ENCODE data around the gene DNAH1. TPM values are rescaled to one million over a fixed set of nuclear protein-coding genes. Genes with fewer than 3 reads are reported as not detected.
A peak's percentile ranks its signal among the peaks of the same experiment; 100 is the strongest.

Gene DNAH1
- total RNA-seq, 1 donor from 2014 or later: 2.3 TPM

DNA sequence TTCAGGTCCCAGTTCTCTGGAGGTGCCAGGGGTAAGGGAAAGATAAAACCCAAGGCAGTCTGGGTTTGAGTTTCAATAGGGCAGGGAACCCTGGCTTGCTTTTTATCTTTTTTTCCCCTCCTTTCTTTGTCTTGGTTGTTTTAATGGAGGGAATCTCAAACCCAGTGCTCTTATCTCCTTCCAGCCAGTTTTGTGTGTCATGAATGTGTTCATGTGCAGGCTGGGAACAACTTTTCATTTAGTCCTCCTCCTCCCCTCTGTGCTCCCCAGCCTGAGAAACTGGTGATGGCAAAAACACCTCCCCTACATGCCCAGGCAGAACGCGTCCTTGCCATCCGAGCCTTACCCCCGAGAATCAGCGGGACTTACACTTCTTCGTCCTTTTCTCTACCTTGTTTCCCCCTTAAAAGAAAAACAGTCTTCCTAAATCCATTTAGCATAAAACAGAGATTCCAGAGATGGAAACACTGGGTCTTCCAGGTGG is 117.9 kb downstream of the DNAH1 start:
- no peak for DNase-seq (ENCODE audit: low read depth)

DNA sequence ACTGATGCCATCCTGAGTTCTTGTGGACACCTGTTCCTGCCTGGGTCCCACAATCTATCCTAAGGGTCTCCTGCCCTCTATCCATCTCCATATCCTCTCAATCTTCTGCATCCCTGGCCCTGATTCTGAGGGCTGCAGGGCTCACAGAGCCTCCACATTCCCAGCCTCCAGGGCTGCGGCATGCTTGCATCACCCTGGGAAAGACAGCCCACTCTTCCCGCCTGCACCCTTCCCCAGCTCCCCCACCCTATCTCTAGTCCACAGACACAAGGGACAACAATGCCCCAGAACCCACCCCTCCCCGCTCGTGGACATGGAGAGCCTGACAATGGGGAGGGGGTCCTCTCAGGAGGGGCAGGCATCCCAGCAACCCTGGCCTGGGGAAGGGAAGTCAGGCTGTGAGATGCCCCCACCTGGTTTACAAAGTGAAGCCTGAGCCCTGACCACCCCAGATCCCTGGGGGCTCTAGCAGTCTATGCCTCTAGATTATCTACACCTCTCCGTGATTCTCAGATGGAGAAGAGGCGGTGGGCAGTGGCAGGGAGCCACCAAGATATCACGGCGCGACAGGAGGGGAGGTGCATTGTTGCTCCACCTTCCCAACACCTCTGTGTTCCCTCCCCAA is 118.5 kb downstream of the DNAH1 start:
- no peak for DNase-seq (ENCODE audit: low read depth)

DNA sequence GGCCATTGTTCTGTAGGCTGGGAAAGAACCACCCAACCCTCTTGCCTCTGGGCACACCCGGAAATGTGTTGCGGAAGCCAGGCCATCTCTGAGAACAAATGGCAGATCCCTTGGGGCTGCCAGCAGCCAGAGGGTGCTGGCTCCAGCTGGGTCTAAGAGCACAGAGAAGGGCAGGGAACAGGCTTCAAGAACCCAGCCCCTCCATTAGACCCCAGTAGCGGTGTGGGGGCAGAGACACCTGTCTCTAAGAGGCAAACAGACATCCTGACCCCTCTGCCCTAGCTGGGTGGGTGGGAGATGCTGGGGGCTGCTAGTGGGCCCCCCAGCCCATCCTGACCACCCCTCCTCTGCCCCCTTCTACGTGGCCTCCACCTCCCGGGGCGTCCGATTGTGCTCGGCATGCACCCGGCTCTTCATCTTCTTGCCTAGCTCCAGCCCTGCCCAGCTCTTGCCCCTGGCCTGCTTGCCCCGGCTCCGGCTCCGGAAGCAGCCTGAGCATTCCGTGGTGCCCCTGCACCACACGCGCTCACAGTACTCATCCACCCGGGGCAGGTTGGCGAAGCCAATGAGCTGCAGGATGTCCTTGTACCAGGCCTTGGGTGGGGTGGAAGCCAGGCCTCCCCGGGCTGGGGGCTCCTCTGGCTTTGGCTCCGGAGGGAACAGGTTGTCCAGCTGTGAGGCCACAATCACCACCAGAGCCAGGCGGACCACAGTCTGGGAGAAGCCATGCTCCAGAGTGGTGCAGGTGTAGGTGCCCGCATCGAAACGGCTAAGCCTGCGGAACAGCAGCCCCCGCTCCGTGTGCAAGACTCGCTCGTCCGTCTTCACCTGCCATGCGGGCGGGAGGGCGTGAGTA is 119.4 kb downstream of the DNAH1 start:
- DNase-seq (ENCODE audit: low read depth): no peak

DNA sequence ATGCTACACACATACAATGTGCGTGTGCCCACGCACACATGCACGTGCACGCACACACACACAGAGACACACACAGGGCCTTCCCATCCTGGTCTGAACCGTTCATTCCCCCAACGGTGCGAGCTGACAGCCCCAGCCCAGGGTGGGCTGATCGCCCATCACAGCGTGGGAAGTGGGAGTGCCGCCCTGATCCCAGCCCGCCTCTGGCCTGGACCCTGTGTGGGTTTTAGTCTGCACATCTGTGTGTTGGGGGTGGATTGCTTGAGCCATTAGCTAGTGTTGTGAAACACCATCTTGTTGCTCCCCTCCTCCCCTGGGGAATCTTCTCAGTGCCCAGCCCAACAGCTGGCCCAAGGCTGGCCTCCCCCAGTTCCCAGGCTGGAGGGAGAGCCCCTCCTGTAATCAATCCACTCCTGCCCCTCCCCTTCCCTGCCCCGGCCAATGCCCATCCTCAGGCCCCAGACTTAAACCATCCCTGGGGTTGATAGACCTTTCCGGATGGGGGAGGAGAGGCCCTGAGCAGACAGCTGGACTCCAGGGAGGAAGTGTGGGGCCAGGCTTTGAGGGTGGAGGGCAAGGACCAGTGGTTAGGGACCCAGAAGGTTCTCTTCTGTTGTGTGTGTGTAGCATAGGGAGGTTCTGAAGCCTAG is 120.5 kb downstream of the DNAH1 start:
- no peak for DNase-seq (ENCODE audit: low read depth)

DNA sequence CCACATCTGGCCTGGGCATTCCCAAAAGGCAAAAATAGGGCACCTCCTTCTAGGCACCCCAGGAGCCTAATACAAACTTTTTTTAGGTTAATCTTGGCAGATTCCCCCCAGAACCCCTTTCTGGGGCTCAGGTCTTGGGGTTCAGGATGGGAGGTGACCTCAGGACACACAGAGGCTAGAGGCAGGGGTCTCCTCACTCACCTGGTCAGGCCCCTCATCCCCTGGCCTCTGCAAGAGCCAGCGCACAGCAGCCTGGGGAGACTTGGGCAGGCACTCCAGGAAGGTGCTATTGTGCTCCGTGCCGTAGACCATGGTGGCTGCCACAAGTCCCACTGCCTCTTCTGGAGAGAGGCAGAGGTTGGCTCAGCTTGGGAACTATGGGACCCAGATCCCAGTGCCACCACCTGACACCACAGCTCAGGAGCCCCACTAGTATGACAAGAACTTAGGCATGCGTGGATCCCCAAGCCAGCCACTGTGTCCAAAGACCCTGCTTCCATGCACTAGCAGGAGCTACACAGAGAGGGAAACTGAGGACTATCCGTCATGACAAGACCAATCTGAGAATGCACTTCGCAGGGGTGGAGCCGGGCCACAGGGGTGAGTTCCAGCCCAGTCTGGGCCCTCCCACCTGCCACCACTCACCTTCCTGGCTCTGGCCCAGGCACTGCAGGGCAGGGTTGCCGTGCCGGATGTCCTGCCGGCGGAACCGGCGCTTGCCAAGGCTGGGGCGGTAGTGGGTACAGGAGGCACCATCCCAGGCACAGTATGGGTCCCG is 121.4 kb downstream of the DNAH1 start:
- DNase-seq (ENCODE audit: low read depth): no peak

DNA sequence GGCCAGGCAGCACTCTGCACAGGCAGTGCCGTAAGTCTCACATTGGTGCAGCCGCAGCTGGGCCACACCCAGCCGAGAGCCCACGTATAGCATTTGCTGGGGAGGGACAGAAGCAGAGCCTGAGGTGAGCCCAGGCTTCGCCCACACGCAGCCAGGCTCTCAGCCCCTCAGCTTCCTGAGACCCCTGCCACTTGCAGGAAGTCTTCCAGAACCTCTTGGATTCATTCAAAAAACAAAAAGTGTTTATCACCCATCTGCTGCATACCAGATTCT is 121.9 kb downstream of the DNAH1 start:
- DNase-seq (ENCODE audit: low read depth): no peak

DNA sequence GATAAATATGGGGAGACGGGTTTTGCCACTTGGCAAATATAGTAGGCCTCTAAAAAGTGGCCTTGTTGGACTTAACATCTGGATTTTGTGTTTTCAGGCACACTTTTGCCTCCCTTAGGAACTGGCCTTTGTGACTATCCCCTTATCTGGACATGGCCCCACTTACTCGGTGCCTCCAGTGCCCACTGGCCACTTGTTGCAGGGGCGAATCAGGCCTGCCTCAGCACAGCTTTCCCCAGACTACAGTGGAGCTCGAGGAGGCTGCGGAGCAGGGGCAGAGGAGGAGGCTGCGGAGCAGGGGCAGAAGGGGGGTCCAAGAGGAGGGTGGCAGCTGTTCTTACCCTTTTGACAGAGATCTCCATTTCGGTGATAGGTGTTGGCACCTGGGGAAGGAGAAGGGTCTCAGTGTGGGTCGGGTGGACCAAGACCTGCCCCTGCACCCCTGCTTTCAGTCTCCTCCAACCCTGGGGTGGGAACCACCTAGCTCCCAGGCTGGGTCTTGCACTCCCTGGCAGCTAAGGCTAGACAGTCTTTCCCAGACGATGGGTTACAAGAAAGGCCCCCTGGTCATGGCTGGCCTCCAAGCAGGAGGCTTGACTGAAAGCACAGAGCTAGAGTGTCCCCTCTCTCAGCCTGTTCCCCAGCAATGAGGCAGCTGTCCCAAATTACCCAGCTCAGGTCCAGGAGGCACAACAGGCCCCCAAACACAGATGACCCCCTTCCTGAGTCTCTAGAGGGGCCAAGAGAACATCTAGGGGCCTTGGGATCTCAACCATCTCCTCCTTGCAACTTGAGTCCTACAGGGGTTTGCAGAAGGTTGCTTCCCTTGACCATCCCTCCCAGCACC is 122.7 kb downstream of the DNAH1 start:
- DNase-seq (ENCODE audit: low read depth): no peak

DNA sequence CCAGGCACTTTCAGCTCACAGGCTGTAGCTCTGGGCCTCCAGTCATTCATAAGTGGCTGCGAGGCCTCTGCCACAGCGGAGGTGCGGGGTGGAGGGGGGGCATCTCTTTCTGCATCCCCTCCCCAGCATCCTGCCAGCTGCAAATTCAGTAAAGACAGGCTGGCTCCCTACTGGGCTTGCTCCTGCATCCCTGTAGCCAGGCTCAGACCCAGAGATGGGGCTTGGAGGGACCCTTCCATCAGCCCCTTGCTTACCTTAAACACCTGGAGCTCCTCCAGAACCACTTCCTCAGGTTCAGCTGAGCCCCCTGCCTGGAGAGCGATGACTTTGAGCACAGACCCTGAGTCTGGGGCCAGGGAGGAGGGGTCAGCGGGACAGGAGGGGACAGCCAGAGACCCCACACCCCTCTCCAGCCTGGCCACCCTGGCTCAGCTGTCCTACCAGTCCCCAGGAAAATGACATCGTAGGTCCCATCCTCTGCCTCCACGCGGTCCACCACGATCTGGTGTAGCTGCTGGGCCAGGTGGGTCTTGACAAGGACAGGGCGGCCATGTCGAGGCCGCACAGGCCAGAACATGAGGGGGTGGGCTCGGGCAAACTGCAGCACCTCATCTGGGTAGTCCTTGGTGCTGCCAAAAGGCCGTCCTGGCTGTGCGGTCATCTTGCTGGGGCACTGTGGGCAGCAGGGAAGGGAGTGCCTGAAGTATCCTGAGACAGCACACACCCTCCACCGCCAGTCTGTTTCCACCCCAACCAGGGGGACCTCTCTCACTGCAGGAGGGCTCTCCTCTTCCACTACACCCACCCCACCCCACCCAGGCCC is 123.5 kb downstream of the DNAH1 start:
- DNase-seq (ENCODE audit: low read depth): no peak

DNA sequence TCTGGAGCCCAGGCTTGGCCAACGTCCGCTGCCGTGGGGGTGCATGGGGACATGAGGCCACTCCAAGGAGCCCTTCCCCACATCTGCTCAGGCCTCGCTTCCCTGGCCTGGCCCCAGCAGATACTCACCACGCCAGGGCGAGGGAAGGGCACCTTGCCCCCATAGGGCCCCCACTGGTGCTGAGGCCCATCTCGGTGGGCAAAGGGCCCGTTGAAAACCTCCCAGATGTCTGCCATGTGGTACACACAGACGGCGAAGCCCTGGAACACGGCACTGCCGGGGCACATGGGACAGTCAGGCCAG is 124.1 kb downstream of the DNAH1 start:
- DNase-seq (ENCODE audit: low read depth): no peak

DNA sequence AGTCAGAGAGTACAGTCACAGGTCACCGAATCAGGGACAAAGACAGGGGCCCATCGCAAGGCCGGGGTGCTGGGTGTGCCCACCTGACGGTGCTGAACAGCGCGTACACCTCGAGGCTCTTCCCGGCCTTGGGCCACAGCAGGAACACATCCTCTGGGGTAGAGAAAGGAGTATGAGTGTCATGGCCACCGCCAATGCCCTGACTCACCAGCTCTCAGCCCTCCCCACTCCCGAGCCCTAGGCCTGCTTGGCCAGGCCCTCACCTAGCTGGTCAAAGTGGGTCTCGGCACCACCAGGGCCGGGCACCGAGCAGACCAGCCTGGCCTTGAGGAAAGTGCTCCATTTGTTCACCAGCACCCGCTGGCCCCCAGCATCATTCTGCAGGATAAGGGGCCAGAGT is 124.6 kb downstream of the DNAH1 start:
- no peak for DNase-seq (ENCODE audit: low read depth)

DNA sequence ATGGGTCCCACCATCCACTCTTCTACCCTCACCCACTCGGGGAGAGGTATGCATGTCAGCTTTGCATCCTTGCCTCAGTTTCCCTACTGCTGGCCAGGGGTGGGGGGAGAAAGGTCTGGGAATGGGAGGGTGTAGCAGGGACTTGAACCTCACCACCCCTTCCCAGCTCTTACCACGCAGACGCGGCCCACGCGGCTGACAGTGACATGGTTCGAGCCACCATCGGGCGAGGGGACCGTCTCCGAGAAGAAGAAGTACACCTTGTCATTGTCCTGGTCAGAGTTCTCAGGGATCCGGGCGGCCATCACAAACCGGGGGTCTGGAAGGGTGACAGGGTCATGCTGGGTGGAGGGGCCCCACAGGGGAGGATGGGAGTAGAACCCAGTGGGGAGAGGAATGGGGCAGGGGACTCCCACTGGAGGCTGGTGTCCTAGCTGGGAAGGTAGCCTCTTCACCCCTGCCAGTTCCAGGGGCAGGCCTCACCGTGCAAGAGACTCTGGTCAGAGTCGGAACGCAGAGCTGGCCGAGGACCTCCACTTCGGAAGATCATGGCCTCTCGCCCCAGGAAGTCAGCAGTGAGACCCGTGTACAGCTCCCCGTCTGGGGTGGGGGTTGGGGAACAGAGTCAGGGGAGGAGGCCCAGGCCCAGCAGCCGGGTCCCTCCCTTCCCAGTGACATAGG is 125.1 kb downstream of the DNAH1 start:
- DNase-seq (ENCODE audit: low read depth): no peak

DNA sequence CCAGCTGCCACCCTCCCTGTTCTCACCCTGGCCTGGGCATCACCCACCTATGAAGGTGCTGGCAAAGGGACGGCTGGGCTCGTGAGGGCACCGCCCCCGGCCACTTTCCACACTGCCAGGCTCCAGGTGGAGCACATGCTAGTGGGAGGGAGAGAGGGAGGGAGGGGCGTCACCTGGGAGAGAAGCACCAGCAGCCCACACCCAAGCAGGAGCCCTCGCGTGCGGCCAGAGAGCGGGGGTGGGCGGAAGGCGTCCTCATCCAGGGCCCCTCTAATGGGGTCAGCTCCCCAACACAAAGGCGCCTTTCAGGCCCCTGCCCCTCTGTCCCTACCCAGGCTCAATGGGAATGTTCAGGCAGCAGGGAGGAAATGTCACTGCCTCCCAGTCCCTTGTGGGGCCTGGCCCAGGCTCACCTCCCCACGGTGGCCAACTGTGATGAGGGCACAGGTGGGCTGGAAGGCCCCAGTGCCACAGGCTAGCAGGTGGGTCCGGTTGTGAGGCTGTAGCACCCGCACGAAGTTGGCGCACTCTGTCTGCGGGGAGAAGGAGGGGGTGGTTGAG is 125.7 kb downstream of the DNAH1 start:
- DNase-seq (ENCODE audit: low read depth): no peak

DNA sequence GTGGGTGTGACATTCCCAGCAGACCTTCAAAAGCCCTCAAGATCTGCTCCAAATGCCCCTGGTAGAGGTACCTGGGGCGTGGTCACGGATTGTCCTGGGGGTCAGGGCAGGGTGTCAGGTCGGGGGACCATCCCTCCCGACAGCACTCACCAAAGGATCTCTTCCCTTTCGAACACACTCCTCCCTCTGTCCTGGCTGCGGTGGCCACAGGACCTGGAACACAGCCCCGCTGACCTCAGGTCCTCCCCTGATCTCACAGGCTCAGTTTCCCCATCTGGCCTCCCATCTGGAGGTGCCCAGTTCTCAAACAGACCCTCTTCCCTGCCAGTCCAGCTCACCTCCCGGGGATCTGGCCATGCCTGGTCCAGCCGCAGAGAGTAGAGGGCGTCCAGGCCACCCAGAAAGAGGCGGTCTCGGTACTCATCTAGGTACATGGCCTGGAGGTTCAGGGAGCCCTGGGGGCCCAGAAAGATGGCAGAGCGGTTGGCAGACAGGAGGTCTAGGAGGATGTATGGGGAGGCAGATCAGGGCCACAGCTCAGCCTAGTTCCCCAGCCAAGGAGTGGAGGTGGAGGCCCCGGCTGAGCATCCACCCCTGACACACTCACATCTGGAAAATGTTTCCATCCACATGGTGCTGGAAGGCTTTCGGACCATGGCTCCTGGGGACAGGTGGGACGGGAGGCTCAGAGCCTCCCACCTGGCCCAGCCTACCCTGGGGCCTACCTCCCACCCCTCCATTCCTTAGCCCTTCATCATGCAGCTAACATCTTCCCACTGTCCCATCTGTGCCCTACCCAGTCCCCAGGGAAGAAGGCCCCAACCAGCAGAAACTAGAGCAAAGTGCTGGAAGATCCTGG is 126.5 kb downstream of the DNAH1 start:
- no peak for DNase-seq (ENCODE audit: low read depth)

DNA sequence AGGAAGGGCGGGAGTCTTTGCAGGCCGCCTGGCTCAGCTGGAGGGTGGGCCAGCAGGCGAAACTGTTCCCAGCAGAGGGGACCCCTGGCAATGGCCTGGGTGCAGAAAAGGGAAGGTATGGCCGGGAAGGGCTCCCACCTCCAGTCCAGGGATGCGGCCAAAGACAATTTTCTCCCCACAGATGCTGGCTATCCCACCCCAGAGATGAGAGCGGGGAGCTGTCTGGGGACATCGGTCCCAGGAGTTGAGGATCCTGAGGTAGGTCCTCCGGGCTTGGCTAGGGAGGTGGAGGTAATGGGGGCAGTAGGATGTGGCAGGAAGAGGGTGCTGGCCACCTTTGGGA is 127.1 kb downstream of the DNAH1 start:
- DNase-seq (ENCODE audit: low read depth): no peak

DNA sequence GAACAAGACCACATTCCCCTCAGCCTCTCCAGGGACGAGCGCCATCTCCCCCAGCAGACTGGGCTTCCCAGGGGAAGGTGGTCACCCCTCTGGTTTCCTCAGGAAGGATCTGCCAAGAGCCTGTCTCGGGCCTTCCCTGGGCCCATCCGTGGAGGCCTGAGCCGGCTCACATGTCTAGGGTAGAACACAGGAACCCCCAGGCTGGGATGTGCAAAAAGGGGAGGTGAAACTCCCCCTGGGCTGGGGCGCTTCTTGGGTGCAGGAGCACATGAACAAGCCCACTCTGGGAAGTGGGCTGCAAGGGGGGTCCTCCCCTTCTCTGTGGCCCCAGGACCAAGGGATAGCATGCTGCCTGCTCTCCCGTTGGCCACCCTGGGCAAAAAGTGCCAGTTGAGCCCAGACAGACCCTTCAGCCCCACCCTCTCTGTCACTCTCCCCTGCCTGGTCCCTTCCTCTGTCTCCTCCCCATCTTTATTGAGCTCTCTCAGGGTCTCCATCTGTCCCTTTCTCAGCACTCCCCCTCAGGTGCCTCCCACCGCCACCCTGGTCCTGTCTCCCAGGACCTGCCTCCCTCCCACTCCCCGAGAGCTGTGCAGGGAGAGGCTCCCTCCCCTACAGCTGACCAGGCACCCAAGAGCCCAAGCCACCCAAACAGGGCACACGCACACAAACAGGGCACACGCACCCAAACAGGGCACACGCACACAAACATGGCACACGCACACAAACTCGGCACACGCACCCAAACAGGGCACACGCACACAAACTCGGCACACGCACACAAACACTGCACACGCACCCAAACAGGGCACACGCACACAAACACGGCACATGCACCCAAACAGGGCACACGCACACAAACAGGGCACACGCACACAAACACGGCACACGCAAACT is 127.9 kb downstream of the DNAH1 start:
- no peak for DNase-seq (ENCODE audit: low read depth)

DNA sequence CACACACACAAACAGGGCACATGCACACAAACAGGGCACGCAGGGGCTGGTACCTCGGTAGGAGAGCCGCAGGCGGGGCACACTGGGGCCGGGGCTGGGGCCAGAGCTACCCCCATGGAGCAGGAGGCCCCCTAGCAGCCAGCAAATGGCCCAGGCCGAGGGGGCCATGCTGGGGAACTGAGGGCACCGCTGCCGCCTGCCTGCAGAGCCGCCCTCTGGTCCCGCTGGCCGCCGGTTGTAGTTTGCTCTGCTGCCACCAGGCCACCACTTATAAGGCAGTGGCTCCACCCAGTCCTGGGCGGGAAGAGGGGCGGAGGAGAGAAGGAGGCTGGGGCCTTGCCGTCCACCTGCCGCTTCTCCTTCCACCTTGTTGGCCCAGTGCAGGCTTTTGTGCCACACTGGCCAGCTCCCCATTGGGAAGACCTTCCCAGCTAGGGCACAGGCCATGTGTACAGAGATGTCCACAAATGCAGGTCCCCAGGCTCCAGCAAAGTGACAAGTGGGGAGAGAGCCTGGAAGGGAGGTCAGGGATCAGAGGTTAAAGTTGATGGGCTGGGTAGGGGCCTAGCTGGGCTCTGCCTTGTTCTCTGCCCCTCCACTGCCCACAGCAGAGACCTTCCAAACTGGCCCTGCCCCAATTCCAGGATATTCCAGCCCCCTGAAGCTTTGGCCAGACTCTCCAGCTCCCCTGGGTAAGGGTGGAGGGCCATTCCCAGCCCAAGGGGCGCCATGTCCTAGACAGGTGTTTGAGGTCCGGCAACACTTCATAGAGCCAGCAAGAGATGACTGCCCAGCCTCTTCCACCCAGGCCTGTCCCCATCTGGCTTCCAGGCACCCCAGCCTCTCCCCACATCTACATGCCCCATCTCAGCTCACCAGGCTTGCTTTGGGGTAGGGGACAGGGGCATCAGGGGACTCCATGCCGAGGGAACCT is 129.0 kb downstream of the DNAH1 start, which contains the start of gene SEMA3G:
Gene SEMA3G, minus strand, starts transcription at position 244 of the 934 bp plus-strand sequence. Its CDS starts 76 bp downstream, at position 168.
- peak; percentile 34 for DNase-seq (ENCODE audit: low read depth)

DNA sequence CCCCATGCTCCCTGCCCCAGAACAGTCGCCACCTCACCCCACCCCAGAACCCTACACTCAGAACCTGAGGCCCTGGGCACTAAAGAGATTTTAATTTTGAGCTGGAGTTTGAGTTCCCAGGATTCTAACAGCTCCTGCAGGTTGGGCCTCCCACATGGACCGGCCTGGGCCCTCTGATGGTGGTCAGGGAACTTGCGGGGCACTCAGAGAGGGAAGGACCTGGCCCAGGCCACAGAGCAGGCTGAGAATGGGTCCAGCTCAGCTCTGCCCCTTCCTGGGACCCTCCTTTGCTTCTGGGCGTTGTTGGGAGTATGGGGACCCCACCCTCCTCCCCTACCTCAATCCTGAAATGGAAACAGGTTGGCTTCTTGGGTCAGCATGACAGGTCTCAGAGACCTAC is 129.9 kb downstream of the DNAH1 start:
- no peak for DNase-seq (ENCODE audit: low read depth)
